Astrocyte of the cerebellum (primary cell): ENCODE measurements around the gene KCNMA1.

ENCODE experiments used
- DNase-seq: peaks from one replicate; pipeline ENCODE4 v3.0.0-alpha.2; 2011; ENCODE audit warnings: low read depth
- H3K4me3 ChIP-seq: 2 replicates; pipeline ENCODE4 v1.5.1; 2011; ENCODE audit warnings: mild to moderate bottlenecking, low read depth, low read length, moderate library complexity
- CTCF ChIP-seq: IDR thresholded peaks from 2 replicates; pipeline ENCODE4 v1.5.1; 2012; ENCODE audit warnings: low read length, low read depth, moderate library complexity, mild to moderate bottlenecking; ENCODE audit errors: missing control alignments
- in situ Hi-C: cut with HindIII; loops from 2 replicates; pipeline ENCODE4 v1.10.0; 2017; ENCODE audit warnings: low sequenced_read_pairs

KCNMA1 gene

GRCh38 chr10:77090381-77091356, 546.9 kb downstream of the KCNMA1 start:
- TF ChIP-seq CTCF, result no peak
- in situ Hi-C loops, result no loop called here
- DNase-seq, result no peak
- no peak overlapping the region for H3K4me3 ChIP-seq

GRCh38 chr10:77087366-77087765, 550.2 kb downstream of the KCNMA1 start:
- in situ Hi-C loops, result no loop called here

GRCh38 chr10:77086081-77086480, 551.5 kb downstream of the KCNMA1 start:
- H3K4me3 ChIP-seq, result no peak overlapping the region
- TF ChIP-seq CTCF, result no peak
- DNase-seq, result no peak
- in situ Hi-C loops, result no loop called here

More at GRCh38 chr10:77087366-77087765, 550.2 kb downstream of the KCNMA1 start:
- TF ChIP-seq CTCF, result no peak
- DNase-seq, result no peak
- no peak overlapping the region for H3K4me3 ChIP-seq

GRCh38 chr10:77085344-77085743, 552.3 kb downstream of the KCNMA1 start:
- no peak for TF ChIP-seq CTCF
- in situ Hi-C loops, result no loop called here
- DNase-seq, result no peak
- no peak overlapping the region for H3K4me3 ChIP-seq

- no peak for TF ChIP-seq CTCF
- in situ Hi-C loops, result no loop called here
- no peak overlapping the region for H3K4me3 ChIP-seq
- no peak for DNase-seq
Observed at GRCh38 chr10:77084431-77085144, 553.0 kb downstream of the KCNMA1 start.

- in situ Hi-C loops, result no loop called here
- TF ChIP-seq CTCF, result peak; percentile 31
- no peak overlapping the region for H3K4me3 ChIP-seq
- DNase-seq, result no peak
Observed at GRCh38 chr10:77082601-77083252, 554.9 kb downstream of the KCNMA1 start.
